A673 (cell line): ENCODE results near the gene DNAJC30. TPM values are rescaled to one million over a fixed set of nuclear protein-coding genes. Genes with fewer than 3 reads are reported as not detected.
A peak's percentile ranks its signal among the peaks of the same experiment; 100 is the strongest.

Experiments
- BruUV-seq: library from RNA; stranded (reverse); fragments of 400-500 nt; replicated peaks from 2 replicates; lab custom pipeline; 2021; lab: Mats Ljungman, UMichigan
- CTCF ChIA-PET: fragments of 300-600 bp; sonication (Branson Sonifier 250); formaldehyde crosslinking; loops from one replicate; lab custom pipeline; 2022; ENCODE audit warnings: antibody characterized with exemption; lab: Charles Lee
- POLR2A ChIA-PET: fragments of 300-600 bp; sonication (Branson Sonifier 250); formaldehyde crosslinking; loops from one replicate; lab custom pipeline; 2022; ENCODE audit warnings: antibody characterized with exemption; ENCODE audit not compliant: low non-redundant PET; lab: Charles Lee
- DNase-seq: peaks from one replicate; pipeline ENCODE4 v3.0.0-alpha.2; 2015; ENCODE audit warnings: low spot score
- H3K27ac ChIP-seq: fragments of 200-600 bp; sonication (generic); 2 replicates; pipeline ENCODE4 v1.5.1; 2016; ENCODE audit warnings: mixed run types, low read depth, mild to moderate bottlenecking, mixed read lengths, antibody characterized with exemption, low read length; ENCODE audit not compliant: poor library complexity, severe bottlenecking
- H3K27me3 ChIP-seq: fragments of 200-600 bp; sonication (generic); replicated peaks from 2 replicates; pipeline ENCODE4 v1.6.1; 2017; ENCODE audit warnings: mixed run types, low read depth, mild to moderate bottlenecking, mixed read lengths, antibody characterized with exemption, low read length; ENCODE audit not compliant: insufficient read depth, poor library complexity
- H3K36me3 ChIP-seq: fragments of 200-600 bp; sonication (generic); 2 replicates; pipeline ENCODE4 v1.6.1; 2016; ENCODE audit warnings: mixed run types, mild to moderate bottlenecking, mixed read lengths, antibody characterized with exemption, low read length; ENCODE audit not compliant: insufficient read depth, poor library complexity, severe bottlenecking
- H3K4me1 ChIP-seq: fragments of 200-600 bp; sonication (generic); 2 replicates; pipeline ENCODE4 v1.6.1; 2017; ENCODE audit warnings: mixed run types, mild to moderate bottlenecking, mixed read lengths, antibody characterized with exemption, low read length; ENCODE audit not compliant: insufficient read depth, poor library complexity, severe bottlenecking
- H3K4me3 ChIP-seq: fragments of 200-600 bp; sonication (generic); 2 replicates; pipeline ENCODE4 v1.5.1; 2016; ENCODE audit warnings: low read depth, mixed run types, mild to moderate bottlenecking, mixed read lengths, low read length; ENCODE audit not compliant: poor library complexity, severe bottlenecking
- H3K9me3 ChIP-seq: fragments of 200-600 bp; sonication (generic); 2 replicates; pipeline ENCODE4 v1.6.1; 2016; ENCODE audit warnings: mixed run types, low read depth, mild to moderate bottlenecking, mixed read lengths, antibody characterized with exemption, low read length; ENCODE audit not compliant: poor library complexity, severe bottlenecking
- CTCF ChIP-seq: fragments of 300-800, 200-600 bp; sonication (generic); conservative IDR thresholded peaks from 2 replicates; pipeline ENCODE4 v1.5.1; 2017; ENCODE audit warnings: low read depth, mild to moderate bottlenecking, antibody characterized with exemption, low read length, moderate library complexity, mixed read lengths
- EZH2 ChIP-seq: fragments of 200-600 bp; sonication (generic); IDR thresholded peaks from 2 replicates; pipeline ENCODE4 v1.6.1; 2017; ENCODE audit warnings: borderline replicate concordance, low read depth, mild to moderate bottlenecking, mixed read lengths, antibody characterized with exemption, low read length; ENCODE audit not compliant: poor library complexity, severe bottlenecking
- intact Hi-C: fragments of 100-400 bp; cut with micrococcal nuclease; formaldehyde crosslinking; loops from one replicate; pipeline ENCODE4 v1.10.0; 2022; ENCODE audit not compliant: unreplicated experiment
- total RNA-seq: library from RNA; stranded (reverse); gene quantifications from 2 replicates; pipeline ENCODE4 v1.2.3, GENCODE V29; 2021

Gene DNAJC30
- total RNA-seq, 1 experiment from 2014 or later: 11.8 TPM

- BruUV-seq: no TSS peak
- intact Hi-C loops: no loop called here
- peak; percentile 52 for DNase-seq
- ChIA-PET POLR2A (interaction anchor here (0.6 kb wide), 1 partner anchor 389 kb away, joined by 3 read pairs; no protein-coding TSS in a partner anchor), CTCF (interaction anchor here (0.8 to 1.2 kb wide), 2 partner anchors 117 to 122 kb away, joined by 7 to 9 read pairs; no protein-coding TSS in a partner anchor)
- Histone ChIP-seq H3K4me3 (no peak overlapping the region), H3K36me3 (no peaks in the 10 kb centered on the region), H3K27ac (no peak overlapping the region), H3K9me3 (no peaks in the 10 kb centered on the region), H3K27me3 (no peaks in the 10 kb centered on the region), H3K4me1 (peaks cover 7% of the 10 kb centered on the region)
- TF ChIP-seq EZH2 (no peak), CTCF (no peak)
These were observed 45.3 kb upstream of the DNAJC30 start for GRCh38 chr7:73728551-73728950.

GRCh38 chr7:73727952-73728351, 44.7 kb upstream of the DNAJC30 start:
- intact Hi-C loops: no loop called here
- H3K9me3 ChIP-seq: no peaks in the 10 kb centered on the region
- ChIA-PET POLR2A (interaction anchor here (0.6 kb wide), 1 partner anchor 389 kb away, joined by 3 read pairs; no protein-coding TSS in a partner anchor), CTCF (interaction anchor here (0.6 kb wide), 1 partner anchor 121 kb away, joined by 3 read pairs; no protein-coding TSS in a partner anchor)
- H3K4me3 ChIP-seq: no peak overlapping the region
- H3K4me1 ChIP-seq: peaks cover 7% of the 10 kb centered on the region
- DNase-seq: no peak
- no peak for TF ChIP-seq CTCF
- H3K36me3 ChIP-seq: no peaks in the 10 kb centered on the region
- no peak overlapping the region for H3K27ac ChIP-seq
- no peaks in the 10 kb centered on the region for H3K27me3 ChIP-seq
- BruUV-seq: no TSS peak

GRCh38 chr7:73726083-73726466, 42.8 kb upstream of the DNAJC30 start:
- Histone ChIP-seq H3K4me3 (no peak overlapping the region), H3K36me3 (no peaks in the 10 kb centered on the region), H3K27me3 (no peaks in the 10 kb centered on the region), H3K4me1 (peaks cover 7% of the 10 kb centered on the region), H3K9me3 (no peaks in the 10 kb centered on the region), H3K27ac (no peak overlapping the region)
- intact Hi-C loops: no loop called here
- BruUV-seq: no TSS peak
- POLR2A ChIA-PET: no interaction called here
- no peak for DNase-seq
- CTCF ChIA-PET: interaction anchor here (0.8 to 1.9 kb wide), 6 partner anchors 11 to 160 kb away, joined by 3 to 45 read pairs (median 6); partner anchors contain the start of gene ABHD11
- TF ChIP-seq EZH2 (no peak), CTCF (0 out of 2 replicates have a peak, but pooled peaks have one; percentile 4)
